Neural crest cell (in vitro differentiated cells): ENCODE results near the gene CEP350. TPM values are rescaled to one million over a fixed set of nuclear protein-coding genes. Genes with fewer than 3 reads are reported as not detected.
"Not testable (repeated sequence)": the region's sequence is repeated elsewhere in the genome, so short reads cannot be mapped to it uniquely, and the experiment has no call there.

Experiments used
- DNase-seq: peaks from one replicate; pipeline ENCODE4 v3.0.0; 2021; ENCODE audit warnings: low read depth, mixed read lengths, low spot score
- H3K27ac Mint-ChIP-seq: one replicate; pipeline ENCODE4 v1.8.0; 2021; ENCODE audit warnings: mild to moderate bottlenecking, mixed read lengths; ENCODE audit not compliant: unreplicated experiment
- H3K27me3 Mint-ChIP-seq: 2 replicates; pipeline ENCODE4 v1.8.0; 2021; ENCODE audit warnings: low read depth, mild to moderate bottlenecking, mixed read lengths
- H3K36me3 Mint-ChIP-seq: 2 replicates; pipeline ENCODE4 v1.8.0; 2021; ENCODE audit warnings: low read depth, mild to moderate bottlenecking, mixed read lengths
- H3K4me1 Mint-ChIP-seq: 2 replicates; pipeline ENCODE4 v1.8.0; 2021; ENCODE audit warnings: mixed read lengths
- H3K4me3 Mint-ChIP-seq: one replicate; pipeline ENCODE4 v1.8.0; 2021; ENCODE audit warnings: mild to moderate bottlenecking, mixed read lengths
- H3K9me3 Mint-ChIP-seq: 2 replicates; pipeline ENCODE4 v1.8.0; 2021; ENCODE audit warnings: mixed read lengths
- total RNA-seq: library from RNA; stranded (reverse); gene quantifications from 2 replicates; pipeline ENCODE4 v1.2.1, GENCODE V29; 2021
- TF ChIP-seq, protein P1 (sequence below): fragments of 200-600 bp; sonication (generic); conservative IDR thresholded peaks from 2 replicates; pipeline ENCODE4 v1.5.0; 2021; ENCODE audit warnings: antibody characterized with exemption, mild to moderate bottlenecking

Gene CEP350
- total RNA-seq, 1 donor from 2014 or later, result 44.8 TPM

DNA sequence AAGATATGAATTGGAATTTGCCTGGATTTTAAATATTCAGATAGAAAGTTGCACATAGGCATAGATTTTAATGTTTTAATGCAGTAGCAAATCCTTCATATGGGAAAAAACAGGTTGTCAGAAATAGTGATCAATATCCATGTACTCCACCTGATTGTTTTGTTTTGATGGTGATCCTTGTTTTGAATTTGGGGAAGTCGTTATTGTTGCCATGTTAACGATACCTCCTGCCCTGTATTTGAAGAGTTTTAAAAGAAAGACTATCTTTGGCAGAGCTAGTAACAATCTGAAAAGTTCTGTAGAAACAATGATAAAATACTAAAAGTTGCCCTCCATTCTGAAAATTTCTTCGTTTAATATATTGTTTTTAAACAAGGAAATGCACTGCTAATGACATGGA lies 1.1 kb downstream of the CEP350 start:
- no peaks in the 10 kb centered on the region for H3K9me3 Mint-ChIP-seq
- H3K4me1 Mint-ChIP-seq, result peaks cover 28% of the 10 kb centered on the region
- TF ChIP-seq, protein P1, sequence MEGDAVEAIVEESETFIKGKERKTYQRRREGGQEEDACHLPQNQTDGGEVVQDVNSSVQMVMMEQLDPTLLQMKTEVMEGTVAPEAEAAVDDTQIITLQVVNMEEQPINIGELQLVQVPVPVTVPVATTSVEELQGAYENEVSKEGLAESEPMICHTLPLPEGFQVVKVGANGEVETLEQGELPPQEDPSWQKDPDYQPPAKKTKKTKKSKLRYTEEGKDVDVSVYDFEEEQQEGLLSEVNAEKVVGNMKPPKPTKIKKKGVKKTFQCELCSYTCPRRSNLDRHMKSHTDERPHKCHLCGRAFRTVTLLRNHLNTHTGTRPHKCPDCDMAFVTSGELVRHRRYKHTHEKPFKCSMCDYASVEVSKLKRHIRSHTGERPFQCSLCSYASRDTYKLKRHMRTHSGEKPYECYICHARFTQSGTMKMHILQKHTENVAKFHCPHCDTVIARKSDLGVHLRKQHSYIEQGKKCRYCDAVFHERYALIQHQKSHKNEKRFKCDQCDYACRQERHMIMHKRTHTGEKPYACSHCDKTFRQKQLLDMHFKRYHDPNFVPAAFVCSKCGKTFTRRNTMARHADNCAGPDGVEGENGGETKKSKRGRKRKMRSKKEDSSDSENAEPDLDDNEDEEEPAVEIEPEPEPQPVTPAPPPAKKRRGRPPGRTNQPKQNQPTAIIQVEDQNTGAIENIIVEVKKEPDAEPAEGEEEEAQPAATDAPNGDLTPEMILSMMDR, result no peak
- H3K27ac Mint-ChIP-seq, result no peak overlapping the region
- no peaks in the 10 kb centered on the region for H3K36me3 Mint-ChIP-seq
- H3K27me3 Mint-ChIP-seq, result no peaks in the 10 kb centered on the region
- H3K4me3 Mint-ChIP-seq, result peak overlapping the region; percentile 95
- DNase-seq, result no peak

DNA sequence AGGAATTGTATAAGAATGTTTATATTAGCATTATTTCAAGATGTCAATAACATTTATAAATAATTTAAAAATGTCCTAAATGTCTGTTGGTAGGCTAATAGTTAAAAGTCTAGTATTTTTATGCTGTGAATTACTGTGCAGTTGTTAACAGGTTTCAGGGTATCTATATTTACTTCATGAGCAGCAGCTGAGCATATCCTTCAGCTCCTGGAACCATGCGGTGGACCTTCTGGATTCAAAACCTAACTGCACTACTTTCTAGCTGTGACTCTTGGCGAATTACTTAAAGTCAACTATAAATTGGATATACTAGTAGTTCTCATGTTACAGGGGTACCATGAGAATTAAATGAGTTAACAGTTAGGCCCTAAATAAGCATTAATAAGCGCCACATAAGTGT lies 3.7 kb downstream of the CEP350 start:
- Mint-ChIP-seq H3K27ac (no peak overlapping the region), H3K4me3 (no peak overlapping the region), H3K4me1 (peaks cover 28% of the 10 kb centered on the region), H3K9me3 (peaks cover 5% of the 10 kb centered on the region), H3K36me3 (peaks cover 12% of the 10 kb centered on the region), H3K27me3 (no peaks in the 10 kb centered on the region)
- DNase-seq, result no peak
- TF ChIP-seq, protein P1, result no peak

DNA sequence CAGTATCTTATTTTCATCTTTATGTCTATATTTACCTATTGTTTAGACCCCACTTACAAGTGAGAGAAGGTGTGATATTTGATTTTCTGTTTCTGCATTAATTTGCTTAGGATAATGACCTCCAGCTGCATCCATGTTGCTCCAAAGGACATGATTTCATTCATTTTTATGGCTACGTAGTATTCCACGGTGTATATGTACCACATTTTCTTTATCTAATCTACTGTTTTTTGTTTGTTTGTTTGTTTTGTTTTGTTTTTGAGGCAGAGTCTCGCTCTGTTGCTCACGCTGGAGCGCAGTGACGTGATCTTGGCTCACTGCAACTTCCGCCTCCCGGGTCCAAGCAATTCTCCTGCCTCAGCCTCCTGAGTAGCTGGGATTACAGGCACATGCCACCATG lies 7.6 kb downstream of the CEP350 start:
- not testable (repeated sequence) for H3K4me3 Mint-ChIP-seq, DNase-seq, H3K27ac Mint-ChIP-seq, H3K27me3 Mint-ChIP-seq
- Mint-ChIP-seq H3K4me1 (peaks cover 19% of the 10 kb centered on the region), H3K9me3 (peaks cover 10% of the 10 kb centered on the region), H3K36me3 (peaks cover 17% of the 10 kb centered on the region)

DNA sequence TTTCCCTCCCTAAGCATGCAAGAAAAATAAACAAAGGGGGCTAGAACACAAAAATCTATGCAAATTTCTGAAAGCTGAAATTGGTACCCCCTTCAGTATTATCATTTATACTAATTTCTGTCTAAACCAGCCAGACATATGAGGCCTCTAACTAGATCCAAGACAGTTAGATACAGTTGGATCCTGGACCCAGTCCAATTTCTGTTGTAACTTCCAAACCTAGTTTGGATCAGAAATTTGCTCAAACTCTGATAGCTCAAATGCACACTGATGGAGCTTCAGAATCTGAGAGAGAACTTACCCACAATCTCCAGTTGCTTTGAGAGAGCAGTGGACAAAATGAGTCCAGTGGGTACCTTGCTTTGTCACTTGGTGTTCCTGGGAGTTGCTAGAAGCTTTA lies 11.9 kb downstream of the CEP350 start:
- peaks cover 34% of the 10 kb centered on the region for H3K4me1 Mint-ChIP-seq
- peaks cover 8% of the 10 kb centered on the region for H3K9me3 Mint-ChIP-seq
- peaks cover 14% of the 10 kb centered on the region for H3K36me3 Mint-ChIP-seq
- H3K4me3 Mint-ChIP-seq, result no peak overlapping the region
- TF ChIP-seq, protein P1, result no peak
- no peak for DNase-seq
- H3K27me3 Mint-ChIP-seq, result no peaks in the 10 kb centered on the region
- H3K27ac Mint-ChIP-seq, result no peak overlapping the region

DNA sequence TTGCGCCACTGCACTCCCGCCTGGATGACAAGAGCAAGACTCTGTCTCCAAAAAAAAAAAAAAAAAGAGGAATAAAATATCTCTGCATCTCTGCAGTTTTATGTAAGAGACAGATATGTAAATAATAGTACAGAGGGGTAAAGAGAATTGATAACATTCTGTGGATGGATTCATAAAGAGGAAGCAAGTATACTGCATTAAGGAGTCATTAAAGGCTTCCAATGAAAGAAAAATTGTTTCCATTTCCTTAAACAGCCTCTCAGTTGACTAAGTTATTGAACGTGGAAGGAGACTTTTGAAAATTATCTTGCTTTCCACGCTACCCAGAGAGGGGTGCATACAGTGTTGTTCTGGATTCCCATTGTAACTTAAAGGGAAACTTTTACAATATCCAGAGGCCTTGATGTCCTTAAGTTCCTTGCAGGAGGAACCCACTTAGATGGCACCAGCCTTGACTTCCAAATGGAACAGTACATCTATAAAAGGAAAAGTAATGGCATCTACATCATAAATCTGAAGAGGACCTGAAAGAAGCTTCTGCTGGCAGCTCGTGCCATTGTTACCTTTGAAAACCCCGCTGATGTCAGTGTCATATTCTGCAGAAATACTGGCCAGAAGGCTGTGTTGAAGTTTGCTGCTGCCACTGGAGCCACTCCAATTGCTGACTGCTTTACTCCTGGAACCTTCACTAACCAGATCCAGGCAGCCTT lies 13.8 kb downstream of the CEP350 start:
- TF ChIP-seq, protein P1, result no peak
- peaks cover 40% of the 10 kb centered on the region for H3K4me1 Mint-ChIP-seq
- no peak for DNase-seq
- peaks cover 8% of the 10 kb centered on the region for H3K36me3 Mint-ChIP-seq
- peak overlapping the region; percentile 30 for H3K27ac Mint-ChIP-seq
- no peaks in the 10 kb centered on the region for H3K27me3 Mint-ChIP-seq
- H3K9me3 Mint-ChIP-seq, result peaks cover 8% of the 10 kb centered on the region
- no peak overlapping the region for H3K4me3 Mint-ChIP-seq
